ENCODE results near the gene AGAP2.
"Not testable (repeated sequence)": the region's sequence is repeated elsewhere in the genome, so short reads cannot be mapped to it uniquely, and the experiment has no call there.

AGAP2 gene

GRCh38 chr12:57738661-57739237 is at the start of gene AGAP2:
AGAP2 (minus strand) TSS chr12:57738742; CDS start chr12:57738246, 496 bp downstream.
- no peak for DNase-seq

GRCh38 chr12:57783861-57784260 is 45.3 kb upstream of the AGAP2 start:
- no peak for DNase-seq

GRCh38 chr12:57783466-57783801 is 44.9 kb upstream of the AGAP2 start:
- DNase-seq = no peak

- peak; percentile 98 for DNase-seq
Observed at GRCh38 chr12:57782608-57783465, 44.3 kb upstream of the AGAP2 start, which contains the start of gene TSFM. TSFM (plus strand) TSS chr12:57782787; CDS start chr12:57782802, 15 bp downstream.

GRCh38 chr12:57782243-57782607 is 43.7 kb upstream of the AGAP2 start:
- no peak for DNase-seq

- DNase-seq = no peak
Observed at GRCh38 chr12:57781801-57782200, 43.3 kb upstream of the AGAP2 start.

GRCh38 chr12:57781244-57781643 is 42.7 kb upstream of the AGAP2 start:
- DNase-seq = no peak

- no peak for DNase-seq
Observed at GRCh38 chr12:57780284-57780897, 41.8 kb upstream of the AGAP2 start.

- DNase-seq = no peak
Observed at GRCh38 chr12:57779736-57780135, 41.2 kb upstream of the AGAP2 start.

GRCh38 chr12:57777911-57778310 is 39.4 kb upstream of the AGAP2 start:
- no peak for DNase-seq

GRCh38 chr12:57777367-57777766 is 38.8 kb upstream of the AGAP2 start:
- DNase-seq = no peak

- DNase-seq = no peak
Observed at GRCh38 chr12:57776247-57776587, 37.7 kb upstream of the AGAP2 start.

GRCh38 chr12:57775563-57776246 is 37.2 kb upstream of the AGAP2 start:
- DNase-seq = no peak

- DNase-seq = no peak
Observed at GRCh38 chr12:57775044-57775443, 36.5 kb upstream of the AGAP2 start.

- DNase-seq = not testable (repeated sequence)
Observed at GRCh38 chr12:57774634-57775033, 36.1 kb upstream of the AGAP2 start.

- DNase-seq = peak; percentile 49
Observed at GRCh38 chr12:57772429-57773322, 34.1 kb upstream of the AGAP2 start, which contains the start of gene EEF1AKMT3. EEF1AKMT3 (plus strand) TSS chr12:57772614; CDS start chr12:57772725, 111 bp downstream.

GRCh38 chr12:57771873-57772428 is 33.4 kb upstream of the AGAP2 start, which contains the start of gene METTL1:
METTL1 (minus strand) TSS chr12:57772105; CDS start chr12:57772083, 22 bp downstream.
- DNase-seq = peak; percentile 95

GRCh38 chr12:57771236-57771872 is 32.8 kb upstream of the AGAP2 start:
- DNase-seq = peak; percentile 95

- DNase-seq = no peak
Observed at GRCh38 chr12:57770734-57771133, 32.2 kb upstream of the AGAP2 start.

- no peak for DNase-seq
Observed at GRCh38 chr12:57769594-57769993, 31.1 kb upstream of the AGAP2 start.

GRCh38 chr12:57767876-57768275 is 29.3 kb upstream of the AGAP2 start:
- DNase-seq = no peak
